GM10847 (cell line): ENCODE data around the gene GNB1L.

Experiments
- POLR2A ChIP-seq: IDR thresholded peaks from 2 replicates; pipeline ENCODE4 v1.6.1; 2011; ENCODE audit not compliant: insufficient read length; ENCODE audit errors: extremely low read depth

GNB1L gene

GRCh38 chr22:19808873-19809478, 45.7 kb downstream of the GNB1L start:
- no peak for TF ChIP-seq POLR2A

DNA sequence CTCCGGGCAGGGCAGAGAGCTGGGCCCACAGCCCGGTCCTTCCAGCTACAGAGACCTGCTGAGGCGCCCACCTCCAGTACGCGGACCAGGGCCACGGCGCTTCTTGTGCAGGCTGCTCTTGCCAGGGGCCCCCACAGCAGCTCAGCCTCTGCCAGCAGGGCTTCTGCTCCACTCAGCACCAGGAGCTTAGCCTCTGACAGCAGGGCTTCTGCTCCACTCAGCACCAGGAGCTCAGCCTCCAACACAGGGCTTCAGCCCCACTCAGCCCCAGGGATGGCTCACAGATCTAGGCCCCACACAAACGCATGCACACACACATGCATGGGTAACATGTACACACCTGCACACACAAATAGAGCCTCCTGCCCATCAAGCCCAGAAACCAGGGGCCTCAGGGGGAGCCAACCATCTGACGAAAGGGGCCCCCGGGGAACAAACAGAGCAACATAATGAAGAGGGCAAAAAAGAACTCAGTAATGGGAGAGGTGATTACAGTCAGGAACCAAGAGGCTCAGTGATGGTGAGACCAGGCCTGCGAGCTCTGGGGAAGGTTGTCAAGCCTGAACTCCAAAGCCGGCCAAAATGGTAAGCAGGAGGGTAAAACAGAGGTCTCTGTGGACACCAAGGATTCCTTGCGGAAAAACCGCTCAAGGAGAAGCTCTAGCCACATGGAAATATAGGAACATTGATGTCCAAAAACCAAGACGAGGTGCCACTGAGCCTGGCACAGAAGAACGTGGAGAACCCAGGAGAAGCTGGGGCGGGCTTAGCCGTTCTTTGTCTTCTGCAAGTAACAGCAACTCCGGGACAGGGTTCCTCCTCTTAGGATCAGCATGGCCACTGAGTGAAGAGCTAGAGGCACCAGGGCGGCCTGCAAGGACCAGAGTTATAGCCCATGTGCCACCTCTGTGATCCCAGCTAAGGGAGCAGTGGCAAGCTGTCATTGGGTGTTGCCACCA, 46.5 kb downstream of the GNB1L start:
- no peak for TF ChIP-seq POLR2A

DNA sequence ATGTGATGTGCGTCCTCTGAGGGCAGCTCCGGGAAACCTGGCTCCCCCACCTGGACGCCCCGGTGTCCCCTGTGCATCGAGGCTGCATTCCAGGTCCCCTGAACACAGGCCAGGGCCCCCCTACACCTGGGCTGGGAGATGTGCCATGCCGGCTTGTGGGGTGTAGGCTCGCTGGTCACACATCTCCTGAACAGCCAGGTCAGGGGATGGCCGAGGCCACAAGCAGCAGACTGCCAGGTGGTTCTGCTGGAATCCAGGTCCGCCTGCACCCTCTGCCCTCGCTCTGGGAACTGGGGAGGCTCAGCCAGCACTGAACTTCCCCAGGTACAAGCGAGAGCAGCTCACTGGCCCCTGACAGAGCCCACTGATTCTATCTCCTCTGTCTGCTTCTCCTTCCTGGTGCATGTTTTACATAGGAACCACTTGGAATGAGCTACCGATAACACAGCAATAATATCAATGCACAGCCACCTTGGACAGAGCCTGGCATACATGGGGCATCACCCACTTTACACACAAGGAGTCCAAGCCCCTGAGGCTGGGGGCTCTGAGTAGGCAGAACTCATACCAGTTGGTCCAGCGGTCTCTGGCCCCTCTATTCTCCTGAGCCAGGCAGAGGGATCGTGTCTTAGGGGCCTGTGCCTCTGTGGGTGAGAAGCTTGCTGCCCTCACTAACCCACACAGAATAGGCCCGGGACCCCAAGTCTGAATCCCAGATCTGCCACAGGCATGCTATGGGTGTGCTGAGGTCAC, 47.3 kb downstream of the GNB1L start:
- TF ChIP-seq POLR2A, result no peak

DNA sequence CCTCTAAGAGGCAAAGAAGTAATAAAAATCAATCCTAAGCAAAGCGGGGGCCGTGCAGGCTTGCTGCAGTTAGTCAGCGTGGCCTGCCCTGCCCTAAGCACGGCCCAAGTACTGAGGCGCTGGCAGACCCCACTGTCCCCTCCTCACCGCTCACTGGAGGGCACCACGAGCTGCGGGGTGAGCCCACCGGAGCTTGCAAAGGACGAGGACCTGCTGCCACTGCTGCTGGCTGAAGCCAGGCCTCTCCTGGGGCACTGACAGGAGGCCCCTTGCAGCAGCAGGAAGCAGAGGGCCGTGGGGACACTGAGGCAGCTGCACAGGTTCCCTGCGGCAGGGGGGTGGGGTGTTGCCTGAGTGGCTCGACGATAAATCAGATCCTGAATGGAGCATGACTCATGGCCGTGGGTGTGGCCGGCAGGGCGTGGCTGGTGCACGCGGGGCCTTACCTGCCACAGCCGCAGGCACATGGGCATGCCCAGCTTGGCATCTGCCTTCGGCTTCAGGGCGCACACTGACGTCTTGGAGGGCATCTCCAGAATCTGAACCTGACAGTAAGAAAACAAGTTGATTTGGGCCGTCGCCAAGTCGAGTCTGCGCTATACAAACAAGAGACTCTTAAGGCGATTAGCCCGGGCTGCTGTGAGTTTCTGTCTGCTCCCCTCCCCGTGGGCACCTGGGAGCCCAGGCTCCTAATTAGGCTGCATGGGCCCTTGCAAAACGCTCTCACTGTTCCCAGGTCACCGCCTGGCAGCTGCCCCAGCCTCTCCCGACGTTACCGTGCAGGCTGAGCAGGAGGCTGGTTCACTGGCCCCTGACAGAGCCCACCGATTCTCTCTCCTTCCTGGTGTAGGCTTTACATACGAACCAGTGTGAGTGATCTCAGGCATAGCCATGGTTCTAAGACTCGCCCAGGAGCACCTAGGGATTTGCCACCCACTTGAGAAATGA, 48.2 kb downstream of the GNB1L start:
- TF ChIP-seq POLR2A, result no peak

DNA sequence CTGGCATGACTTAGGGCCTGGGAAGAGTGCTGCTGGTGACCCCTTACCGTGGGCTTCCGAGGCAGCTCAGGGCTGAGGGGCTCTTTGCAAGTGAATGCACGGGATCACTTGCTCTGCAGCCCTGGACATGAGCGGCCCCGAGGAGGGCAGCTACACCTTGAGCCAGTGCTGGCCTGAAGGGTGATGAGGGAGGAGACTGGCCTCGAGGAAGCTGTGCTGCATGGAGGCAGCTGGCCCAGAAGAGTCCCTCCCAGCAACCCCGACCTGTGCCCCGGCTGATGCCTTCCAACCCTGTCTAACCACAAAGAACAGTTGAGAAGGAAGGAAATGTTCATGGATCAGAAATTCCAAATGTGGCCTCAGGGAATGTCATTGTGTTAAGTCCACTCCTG, 48.9 kb downstream of the GNB1L start:
- no peak for TF ChIP-seq POLR2A

DNA sequence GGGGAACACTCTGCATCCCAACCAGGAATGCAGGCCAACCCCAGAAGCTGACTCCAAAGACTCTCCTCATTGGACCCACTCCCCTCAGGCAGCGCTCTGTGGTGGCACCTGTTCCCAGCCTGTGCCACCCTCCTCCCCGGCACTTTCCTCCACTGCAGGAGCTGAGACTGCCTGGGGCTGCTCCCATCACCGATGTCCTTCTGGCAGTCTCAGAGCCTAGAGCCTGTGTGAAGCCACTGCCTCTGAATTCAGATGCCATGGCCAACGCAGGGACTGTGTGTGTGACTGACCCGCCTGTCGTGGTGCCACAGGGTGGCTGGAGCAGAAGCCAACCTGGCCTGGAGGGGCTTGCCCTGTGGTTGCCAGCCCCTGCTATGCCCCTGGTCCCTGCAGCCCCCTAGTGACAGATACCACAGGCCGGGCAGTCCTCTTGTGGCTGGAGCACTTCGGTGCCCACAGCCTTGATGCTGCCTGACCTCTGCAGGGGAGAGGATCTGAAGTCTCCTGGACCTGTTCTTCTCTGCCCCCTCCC, 50.9 kb downstream of the GNB1L start:
- no peak for TF ChIP-seq POLR2A

DNA sequence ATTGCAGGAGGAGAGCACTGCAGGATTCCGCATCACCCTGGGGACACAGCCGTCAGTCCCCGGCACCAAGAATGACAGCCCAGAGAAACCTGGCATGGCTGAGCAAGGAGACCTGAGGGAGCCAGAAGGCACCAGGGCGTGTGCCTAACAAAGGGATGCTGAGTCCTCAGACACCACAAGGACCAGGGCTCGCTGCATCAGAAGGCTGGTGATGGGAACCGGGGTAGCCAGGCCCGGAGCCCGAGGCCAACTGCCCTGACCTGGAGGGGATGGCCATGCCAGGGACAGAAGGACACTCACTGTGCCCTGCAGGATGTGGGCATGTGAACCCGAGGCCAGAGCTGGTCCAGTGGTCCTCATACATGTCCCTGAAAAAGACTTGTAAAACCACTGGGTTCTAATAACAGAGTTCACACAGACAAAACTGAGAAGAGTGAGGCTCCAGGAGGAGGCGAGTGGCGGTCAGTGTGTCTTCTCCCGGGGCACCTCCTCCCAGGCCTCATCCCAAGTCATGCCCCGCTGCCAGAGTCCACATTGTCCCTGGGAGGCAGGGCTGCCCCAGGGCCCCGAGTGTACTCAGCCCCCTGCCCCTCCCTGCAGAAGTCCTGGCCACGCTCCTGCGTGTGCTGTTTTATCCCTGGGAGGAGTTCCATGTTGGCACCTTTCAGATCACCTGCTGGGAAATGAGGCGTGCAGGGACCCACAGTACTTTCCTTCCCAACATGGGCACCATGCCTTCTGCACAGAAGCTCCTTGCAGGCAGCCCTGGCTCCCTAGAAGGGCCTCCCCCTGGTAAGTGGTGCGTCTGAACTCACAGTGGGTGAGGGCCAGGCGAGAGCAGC, 51.6 kb downstream of the GNB1L start:
- TF ChIP-seq POLR2A, result no peak

- no peak for TF ChIP-seq POLR2A
These were observed 52.4 kb downstream of the GNB1L start for GRCh38 chr22:19802001-19802893.

DNA sequence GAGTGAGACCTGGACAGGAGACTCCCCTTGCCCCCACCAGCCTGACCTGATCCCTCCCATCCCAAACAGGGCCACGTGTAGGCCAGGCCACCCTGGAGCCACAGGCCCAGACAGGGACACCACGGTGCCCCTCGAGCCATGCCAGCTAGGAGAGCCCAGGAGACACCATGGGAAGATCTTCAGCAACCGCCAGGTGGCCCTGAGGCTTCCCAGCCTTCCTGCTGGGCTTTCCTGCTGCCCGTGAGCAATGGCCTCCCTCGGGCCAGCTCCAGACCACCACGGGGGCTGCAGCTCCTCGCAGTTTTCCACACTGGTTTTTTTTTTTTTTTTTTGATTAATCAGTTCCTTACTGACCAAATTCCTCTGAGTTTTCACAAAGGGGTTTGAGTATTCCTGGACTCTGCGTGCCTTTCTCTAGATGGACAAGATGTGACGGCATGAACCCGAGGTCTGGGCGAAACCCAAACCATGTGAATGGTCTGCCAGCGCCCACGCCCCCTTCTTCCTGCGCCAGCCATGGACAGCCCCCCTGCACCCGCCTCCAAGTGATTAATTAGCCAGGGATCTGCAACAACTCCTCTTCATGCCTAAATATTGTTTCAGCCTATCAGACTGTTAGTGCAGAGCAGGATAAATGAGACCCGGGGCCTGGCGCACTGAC, 53.2 kb downstream of the GNB1L start:
- no peak for TF ChIP-seq POLR2A

DNA sequence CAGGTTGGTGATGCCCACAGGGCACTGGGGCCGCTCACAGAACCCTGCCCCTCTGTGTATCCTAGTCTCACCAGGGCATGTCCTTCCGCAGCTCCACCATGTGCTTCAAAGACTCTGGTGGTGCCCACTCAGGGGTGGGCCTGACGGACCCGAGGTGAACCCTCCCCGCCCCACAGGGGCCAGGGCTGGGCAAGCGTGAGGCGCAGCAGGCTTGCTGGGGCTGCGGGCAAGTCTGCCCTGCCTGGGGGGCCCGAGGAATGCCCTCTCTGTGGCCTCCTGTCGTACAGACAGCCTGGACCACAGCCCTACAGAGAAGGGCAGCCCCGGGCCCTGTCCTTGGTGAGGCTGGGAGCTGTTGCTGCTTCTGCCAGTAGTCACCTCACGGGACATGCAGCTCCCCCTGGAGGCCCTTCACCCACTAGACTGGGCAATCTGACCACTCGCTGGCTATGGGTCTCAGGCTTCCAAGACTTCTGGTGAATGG, 53.9 kb downstream of the GNB1L start:
- no peak for TF ChIP-seq POLR2A

DNA sequence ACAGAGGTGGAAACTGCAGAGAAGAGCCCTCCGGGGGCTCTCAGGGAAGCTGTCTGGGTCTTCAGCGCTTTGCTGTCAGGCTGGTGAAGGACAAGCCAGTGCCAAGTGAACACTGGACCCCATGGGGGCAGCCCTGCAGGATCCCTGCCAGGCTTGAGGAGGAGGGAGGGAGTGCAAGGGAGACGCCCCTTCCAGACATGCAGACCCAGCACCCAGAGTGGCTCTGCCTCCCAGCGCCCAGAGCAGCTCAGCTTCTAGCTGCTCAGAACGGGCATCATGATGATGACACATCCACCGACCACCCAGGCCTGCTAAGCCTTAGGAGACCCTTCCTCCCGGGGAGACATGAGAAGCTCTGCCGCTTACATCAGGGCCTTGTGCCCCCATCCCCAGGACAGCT, 54.4 kb downstream of the GNB1L start:
- no peak for TF ChIP-seq POLR2A
